ENCODE results near the gene PRIMPOL. TPM values are rescaled to one million over a fixed set of nuclear protein-coding genes. Genes with fewer than 3 reads are reported as not detected.
"Not testable (repeated sequence)": the region's sequence is repeated elsewhere in the genome, so short reads cannot be mapped to it uniquely, and the experiment has no call there.

Gene PRIMPOL
- total and polyA plus RNA-seq, 2 of the 4 experiments (the other 2 are of a cell fraction), result 5.6 to 8.8 TPM

DNA sequence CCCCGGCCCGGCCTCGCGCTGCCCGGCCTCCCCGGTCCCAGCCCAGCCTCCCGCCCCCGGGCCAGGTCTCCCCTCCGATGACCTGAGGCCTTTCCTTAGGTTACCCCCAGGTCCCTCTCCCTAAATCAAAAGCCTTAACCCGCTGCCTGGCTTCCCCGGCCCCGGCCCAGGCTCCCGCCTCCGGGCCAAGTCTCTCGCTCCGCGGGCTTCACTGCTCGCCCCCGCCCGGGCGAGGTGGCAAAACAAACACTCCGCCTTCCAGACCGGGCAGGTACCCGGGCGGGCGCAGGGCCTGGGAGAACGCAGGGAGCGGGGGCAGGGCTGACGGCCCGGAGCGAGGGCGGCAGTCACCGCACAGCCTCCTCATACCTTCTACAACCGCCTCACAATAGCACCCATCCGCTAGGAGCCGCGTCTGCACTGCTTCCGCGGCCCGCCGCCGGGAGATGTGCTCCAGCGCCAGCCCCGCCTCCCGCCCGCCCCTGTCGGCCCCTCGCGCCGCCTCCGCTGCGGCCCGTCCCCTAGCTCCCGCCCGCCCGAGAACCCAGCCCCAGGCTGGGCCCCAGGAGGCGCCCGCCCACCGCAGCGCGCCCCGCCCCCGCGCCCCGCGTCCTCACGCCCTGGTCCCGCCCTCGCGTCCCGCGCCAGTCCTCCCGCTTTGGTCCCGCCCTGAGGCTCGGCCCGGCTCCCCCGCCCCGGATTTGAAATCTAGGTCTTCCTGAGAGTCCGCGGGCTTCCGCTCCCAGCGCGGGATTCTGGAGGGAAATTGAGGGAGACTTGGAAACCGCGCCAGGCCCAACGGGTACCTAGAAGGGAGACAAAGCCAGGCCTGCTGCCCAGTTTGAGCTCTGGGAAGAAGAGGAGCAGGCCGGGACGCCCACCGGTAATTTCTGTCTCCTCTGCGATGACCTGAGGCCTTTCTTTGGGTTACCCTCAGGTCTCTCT, at the start of gene PRIMPOL, which contains the start of gene CASP3 (continued):
- TF ChIP-seq RCOR1 (IDR thresholded peaks at IDR 0.05; ENCODE audit: insufficient replicate concordance, low read length), result no peak
- TF ChIP-seq CEBPB (IDR thresholded peaks at IDR 0.05; ENCODE audit: low read depth, low read length), result no peak
- no peak for TF ChIP-seq BHLHE40 (IDR thresholded peaks at IDR 0.05; ENCODE audit: low read depth, low read length)
- TF ChIP-seq MXI1 (IDR thresholded peaks at IDR 0.05; ENCODE audit: borderline replicate concordance, low read depth, low read length), result peak; percentile 18; the same call in 1 of the 2 replicates

DNA sequence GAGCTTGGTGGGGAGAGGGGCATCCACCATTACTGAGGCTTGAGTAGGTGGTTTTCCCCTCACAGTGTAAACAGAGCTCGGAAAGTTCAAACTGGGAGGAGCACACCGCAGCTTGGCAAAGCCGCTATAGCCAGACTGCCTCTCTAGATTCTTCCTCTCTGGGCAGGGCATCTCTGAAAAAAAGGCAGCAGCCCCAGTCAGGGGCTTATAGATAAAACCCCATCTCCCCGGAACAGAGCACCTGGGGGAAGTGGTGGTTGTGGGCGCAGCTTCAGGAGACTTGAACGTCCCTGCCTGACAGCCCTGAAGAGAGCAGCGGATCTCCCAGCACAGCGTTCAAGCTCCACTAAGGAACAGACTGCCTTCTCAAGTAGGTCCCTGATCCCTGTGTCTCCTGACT, 48.6 kb upstream of the PRIMPOL start:
- H3K4me1 ChIP-seq (ENCODE audit: control insufficient read depth, insufficient read depth, low read length); dilution Hi-C loops (cut with HindIII; ENCODE audit: low sequenced_read_pairs, unreplicated experiment); H3K23ac ChIP-seq (ENCODE audit: low read depth, low read length); DNase-seq; H2AK9ac ChIP-seq (replicated peaks; ENCODE audit: low read depth, low read length, poor library complexity); H3K36me3 ChIP-seq (ENCODE audit: control insufficient read depth, insufficient read depth, low read length); H3K9me3 ChIP-seq (ENCODE audit: control insufficient read depth, insufficient read depth, low read length); ATAC-seq (ENCODE audit: low read depth); H2BK5ac ChIP-seq (ENCODE audit: low read depth, low read length, poor library complexity, severe bottlenecking); BruUV-seq (replicated peaks); H4K91ac ChIP-seq (ENCODE audit: insufficient read depth, low read depth, low read length); H2BK20ac ChIP-seq (ENCODE audit: low read depth, low read length); H3K4me2 ChIP-seq (ENCODE audit: low read depth, low read length); H2AK5ac ChIP-seq (ENCODE audit: low read depth, low read length); H4K5ac ChIP-seq (ENCODE audit: low read depth, low read length); intact Hi-C loops (cut with micrococcal nuclease); H2BK15ac ChIP-seq (ENCODE audit: low read depth, low read length); H3K79me1 ChIP-seq (ENCODE audit: low read depth in 1 of 2, low read length in 2 of 2); H3K27ac ChIP-seq (ENCODE audit: insufficient read depth, low read length); H3K14ac ChIP-seq (replicated peaks; ENCODE audit: low read depth, low read length); in situ Hi-C loops (cut with MboI; ENCODE audit: low sequenced_read_pairs); H4K8ac ChIP-seq (ENCODE audit: low read depth in 2 of 2, low read length in 2 of 2); H3K9ac ChIP-seq (ENCODE audit: low read depth, low read length); CTCF ChIA-PET; H3K9me1 ChIP-seq (ENCODE audit: insufficient read depth, low read length); H3K18ac ChIP-seq (ENCODE audit: low read depth, low read length); H3K4me3 ChIP-seq (ENCODE audit: insufficient read depth, low read depth, low read length); H2AFZ ChIP-seq (replicated peaks; ENCODE audit: low read length, poor library complexity); H3K4ac ChIP-seq (ENCODE audit: low read depth, low read length); H3K56ac ChIP-seq (ENCODE audit: extremely low read depth, insufficient read depth, low read length); POLR2A ChIA-PET (ENCODE audit: unreplicated experiment); H4K20me1 ChIP-seq (ENCODE audit: insufficient read depth, low read length); H2BK120ac ChIP-seq (ENCODE audit: low read depth, low read length); H3K27me3 ChIP-seq (ENCODE audit: control insufficient read depth, insufficient read depth, low read length): not testable (repeated sequence)
- WGBS, 2 experiments (ENCODE audit: extremely low coverage in 2 of 2, insufficient read length in 1 of 2), result no CpG with 5 or more reads among the region's 8 CpGs

DNA sequence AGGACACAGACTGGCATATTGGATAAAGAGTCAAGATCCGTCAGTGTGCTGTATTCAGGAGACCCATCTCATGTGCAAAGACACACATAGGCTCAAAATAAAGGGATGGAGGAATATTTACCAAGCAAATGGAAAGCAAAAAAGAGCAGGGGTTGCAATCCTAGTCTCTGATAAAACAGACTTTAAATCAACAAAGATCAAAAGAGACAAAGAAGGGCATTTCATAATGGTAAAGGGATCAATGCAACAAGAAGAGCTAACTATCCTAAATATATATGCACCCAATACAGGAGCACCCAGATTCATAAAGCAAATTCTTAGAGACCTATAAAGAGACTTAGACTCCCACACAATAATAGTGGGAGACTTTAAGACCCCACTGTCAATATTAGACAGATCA, 46.7 kb upstream of the PRIMPOL start:
- H4K20me1 ChIP-seq (ENCODE audit: insufficient read depth, low read length); H3K9me3 ChIP-seq (ENCODE audit: control insufficient read depth, insufficient read depth, low read length); H3K36me3 ChIP-seq (ENCODE audit: control insufficient read depth, insufficient read depth, low read length); DNase-seq; H3K27me3 ChIP-seq (ENCODE audit: control insufficient read depth, insufficient read depth, low read length); H3K18ac ChIP-seq (ENCODE audit: low read depth, low read length); H2BK5ac ChIP-seq (ENCODE audit: low read depth, low read length, poor library complexity, severe bottlenecking); H3K23ac ChIP-seq (ENCODE audit: low read depth, low read length); H3K4ac ChIP-seq (ENCODE audit: low read depth, low read length); H2AK9ac ChIP-seq (replicated peaks; ENCODE audit: low read depth, low read length, poor library complexity); H2AK5ac ChIP-seq (ENCODE audit: low read depth, low read length); H2AFZ ChIP-seq (replicated peaks; ENCODE audit: low read length, poor library complexity); H3K14ac ChIP-seq (replicated peaks; ENCODE audit: low read depth, low read length); POLR2A ChIA-PET (ENCODE audit: unreplicated experiment); H3K9me1 ChIP-seq (ENCODE audit: insufficient read depth, low read length); H3K56ac ChIP-seq (ENCODE audit: extremely low read depth, insufficient read depth, low read length); H2BK15ac ChIP-seq (ENCODE audit: low read depth, low read length); H3K4me2 ChIP-seq (ENCODE audit: low read depth, low read length); BruUV-seq (replicated peaks); H3K27ac ChIP-seq (ENCODE audit: insufficient read depth, low read length); H3K4me3 ChIP-seq (ENCODE audit: insufficient read depth, low read depth, low read length); H3K79me1 ChIP-seq (ENCODE audit: low read depth in 1 of 2, low read length in 2 of 2); H4K5ac ChIP-seq (ENCODE audit: low read depth, low read length); H4K91ac ChIP-seq (ENCODE audit: insufficient read depth, low read depth, low read length); ATAC-seq (ENCODE audit: low read depth); H4K8ac ChIP-seq (ENCODE audit: low read depth in 2 of 2, low read length in 2 of 2); in situ Hi-C loops (cut with MboI; ENCODE audit: low sequenced_read_pairs); H3K9ac ChIP-seq (ENCODE audit: low read depth, low read length); H2BK120ac ChIP-seq (ENCODE audit: low read depth, low read length); H3K4me1 ChIP-seq (ENCODE audit: control insufficient read depth, insufficient read depth, low read length); dilution Hi-C loops (cut with HindIII; ENCODE audit: low sequenced_read_pairs, unreplicated experiment); intact Hi-C loops (cut with micrococcal nuclease); H2BK20ac ChIP-seq (ENCODE audit: low read depth, low read length): not testable (repeated sequence)
- no CpG with 5 or more reads among the region's 1 CpG for WGBS, 2 experiments (ENCODE audit: extremely low coverage in 2 of 2, insufficient read length in 1 of 2)
- CTCF ChIA-PET, result interaction anchor here (0.6 kb wide), 1 partner anchor 280 kb away, joined by 4 read pairs; no protein-coding TSS in a partner anchor

Data from IMR-90 (cell line).